C4-2B (cell line): Measurements from ENCODE around the gene PCA3.
"Not testable (repeated sequence)": the region's sequence is repeated elsewhere in the genome, so short reads cannot be mapped to it uniquely, and the experiment has no call there.

Source experiments
- H3K27ac ChIP-seq: fragments of 450-650 bp; 2 replicates; pipeline ENCODE4 v1.5.1; 2017
- CTCF ChIP-seq: fragments of 450-650 bp; conservative IDR thresholded peaks from 2 replicates; pipeline ENCODE4 v1.5.1; 2017; ENCODE audit warnings: mild to moderate bottlenecking
- ZFX ChIP-seq: fragments of 450-650 bp; IDR thresholded peaks from 2 replicates; pipeline ENCODE4 v1.6.1; 2017

The PCA3 gene

GRCh38 chr9:76737154-76737902 lies 26.9 kb upstream of the PCA3 start:
- no peak overlapping the region; the same call in 1 of the 2 replicates for H3K27ac ChIP-seq
- no peak for TF ChIP-seq CTCF

- no peak overlapping the region for H3K27ac ChIP-seq
Observed at GRCh38 chr9:76738402-76738801, 25.8 kb upstream of the PCA3 start.

GRCh38 chr9:76741524-76741923 lies 22.7 kb upstream of the PCA3 start:
- TF ChIP-seq ZFX (no peak), CTCF (no peak)

More at GRCh38 chr9:76738402-76738801, 25.8 kb upstream of the PCA3 start:
- TF ChIP-seq CTCF (no peak), ZFX (no peak)

GRCh38 chr9:76742890-76743289 lies 21.3 kb upstream of the PCA3 start:
- not testable (repeated sequence) for H3K27ac ChIP-seq

More at GRCh38 chr9:76741524-76741923, 22.7 kb upstream of the PCA3 start:
- no peak overlapping the region for H3K27ac ChIP-seq

- no peak overlapping the region for H3K27ac ChIP-seq
- TF ChIP-seq ZFX (no peak), CTCF (no peak)
Observed at GRCh38 chr9:76743931-76744330, 20.3 kb upstream of the PCA3 start.

- no peak overlapping the region for H3K27ac ChIP-seq
- no peak for TF ChIP-seq ZFX
- no peak for TF ChIP-seq CTCF
Observed at GRCh38 chr9:76744336-76744735, 19.9 kb upstream of the PCA3 start.

GRCh38 chr9:76751001-76751400 lies 13.2 kb upstream of the PCA3 start:
- H3K27ac ChIP-seq, result no peak overlapping the region
- TF ChIP-seq ZFX (no peak), CTCF (no peak)

- TF ChIP-seq ZFX (no peak), CTCF (peak; percentile 21; the same call in 1 of the 2 replicates)
- H3K27ac ChIP-seq, result no peak overlapping the region
Observed at GRCh38 chr9:76756268-76756640, 8.0 kb upstream of the PCA3 start.
